ENCODE measurements around the gene ZNF512B.

GRCh38 chr20:64011366-64011779 is 41.6 kb upstream of the ZNF512B start:
- no peak for TF ChIP-seq CTCF (IDR thresholded peaks at IDR 0.05)
- TF ChIP-seq POLR2A (IDR thresholded peaks at IDR 0.05), result no peak
- no peak for TF ChIP-seq POLR2AphosphoS5 (IDR thresholded peaks at IDR 0.05)
- TF ChIP-seq EP300 (IDR thresholded peaks at IDR 0.05), result no peak
